Ureter (tissue), 1 donor: Measurements from ENCODE around the gene TENM3. TPM values are rescaled to one million over a fixed set of nuclear protein-coding genes. Genes with fewer than 3 reads are reported as not detected.

ENCODE experiments used
- DNase-seq: peaks from one replicate; pipeline ENCODE4 v3.0.0-alpha.2; 2020; ENCODE audit warnings: low spot score
- total RNA-seq: library from RNA; stranded (reverse); gene quantifications from one replicate; pipeline ENCODE4 v1.2.4, GENCODE V29; 2023
- donor health status: DM: yes; HTN: yes; CAD: no.

Gene TENM3
- total RNA-seq, 1 donor from 2014 or later, result 0.96 TPM

GRCh38 chr4:182624281-182624680 lies 381.1 kb downstream of the TENM3 start:
- no peak for DNase-seq

GRCh38 chr4:182625193-182625592 lies 382.0 kb downstream of the TENM3 start:
- no peak for DNase-seq

- no peak for DNase-seq
These were observed 384.8 kb downstream of the TENM3 start for GRCh38 chr4:182627996-182628395.

GRCh38 chr4:182628544-182628943 lies 385.3 kb downstream of the TENM3 start:
- DNase-seq, result no peak

- no peak for DNase-seq
These were observed 385.9 kb downstream of the TENM3 start for GRCh38 chr4:182629096-182629495.

GRCh38 chr4:182640491-182640890 lies 397.3 kb downstream of the TENM3 start:
- DNase-seq, result no peak

- DNase-seq, result no peak
These were observed 397.7 kb downstream of the TENM3 start for GRCh38 chr4:182640932-182641331.

- DNase-seq, result no peak
These were observed 399.6 kb downstream of the TENM3 start for GRCh38 chr4:182642831-182643230.

- DNase-seq, result no peak
These were observed 400.8 kb downstream of the TENM3 start for GRCh38 chr4:182643801-182644682.

GRCh38 chr4:182644683-182645050 lies 401.5 kb downstream of the TENM3 start:
- no peak for DNase-seq

GRCh38 chr4:182645511-182645910 lies 402.3 kb downstream of the TENM3 start:
- no peak for DNase-seq

GRCh38 chr4:182647646-182648300 lies 404.6 kb downstream of the TENM3 start:
- no peak for DNase-seq

- no peak for DNase-seq
These were observed 405.6 kb downstream of the TENM3 start for GRCh38 chr4:182648766-182649165.

GRCh38 chr4:182649698-182650477 lies 406.7 kb downstream of the TENM3 start:
- DNase-seq, result no peak

- no peak for DNase-seq
These were observed 410.4 kb downstream of the TENM3 start for GRCh38 chr4:182653596-182653995.

- no peak for DNase-seq
These were observed 412.1 kb downstream of the TENM3 start for GRCh38 chr4:182655340-182655739.

GRCh38 chr4:182662551-182662950 lies 419.3 kb downstream of the TENM3 start:
- no peak for DNase-seq

- no peak for DNase-seq
These were observed 428.0 kb downstream of the TENM3 start for GRCh38 chr4:182671231-182671630.

- no peak for DNase-seq
These were observed 428.5 kb downstream of the TENM3 start for GRCh38 chr4:182671749-182672148.

GRCh38 chr4:182678590-182678989 lies 435.4 kb downstream of the TENM3 start:
- DNase-seq, result no peak

- DNase-seq, result no peak
These were observed 436.3 kb downstream of the TENM3 start for GRCh38 chr4:182679533-182679932.

- no peak for DNase-seq
These were observed 437.0 kb downstream of the TENM3 start for GRCh38 chr4:182680234-182680653.
